HEK293T (cell line): ENCODE measurements around the gene CCDC85A.

Experiments
- ARNT ChIP-seq: fragments of 450-650 bp; IDR thresholded peaks from 2 replicates; pipeline ENCODE4 v1.6.1; 2017; ENCODE audit warnings: mild to moderate bottlenecking
- ELF4 ChIP-seq: fragments of 450-650 bp; IDR thresholded peaks from 2 replicates; pipeline ENCODE4 v1.6.1; 2017; ENCODE audit warnings: antibody characterized with exemption
- LEF1 ChIP-seq: fragments of 450-650 bp; IDR thresholded peaks from 2 replicates; pipeline ENCODE4 v1.6.1; 2017; ENCODE audit warnings: mild to moderate bottlenecking, borderline replicate concordance
- PKNOX1 ChIP-seq: fragments of 450-650 bp; IDR thresholded peaks from 2 replicates; pipeline ENCODE4 v1.6.1; 2016
- SP1 ChIP-seq: fragments of 450-650 bp; IDR thresholded peaks from 2 replicates; pipeline ENCODE4 v1.6.1; 2017
- SUZ12 ChIP-seq: fragments of 450-650 bp; IDR thresholded peaks from 2 replicates; pipeline ENCODE4 v1.6.1; 2016; ENCODE audit warnings: mild to moderate bottlenecking
- TARDBP ChIP-seq: fragments of 450-650 bp; IDR thresholded peaks from 2 replicates; pipeline ENCODE4 v1.6.1; 2016

DNA sequence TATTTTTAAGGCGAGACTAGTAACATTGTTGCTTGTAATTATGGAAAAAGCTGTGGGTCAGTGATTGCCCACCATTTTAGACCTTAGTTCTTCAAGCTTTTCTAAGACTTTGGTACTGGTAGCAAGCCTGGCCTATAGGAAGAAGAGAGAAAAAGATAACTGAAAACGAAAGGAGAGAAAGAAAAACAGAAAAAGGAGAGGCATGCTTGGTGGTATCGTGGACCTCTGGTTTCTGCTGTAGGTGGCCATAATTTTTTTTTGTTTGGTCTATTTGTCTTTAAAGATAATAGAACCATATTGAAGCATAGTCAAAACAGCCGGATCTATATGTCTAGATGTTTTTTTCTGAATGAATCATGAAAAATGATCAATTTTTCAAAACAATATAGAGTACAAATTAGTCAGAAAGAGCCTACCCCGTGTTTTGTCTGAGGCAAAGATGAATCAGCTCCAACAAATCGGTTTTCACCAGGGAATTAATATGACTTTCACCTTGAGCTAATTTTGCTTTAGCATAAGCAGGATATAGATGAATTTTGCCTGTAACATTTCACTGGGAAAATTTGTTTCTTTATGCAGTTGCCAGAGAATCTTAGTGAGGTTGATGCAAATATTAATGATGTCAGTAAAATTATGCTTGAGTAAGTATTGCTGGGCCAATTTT lies 45.7 kb downstream of the CCDC85A start:
- TF ChIP-seq TARDBP (no peak), LEF1 (no peak), SP1 (no peak), ELF4 (no peak), SUZ12 (no peak), ARNT (no peak), PKNOX1 (no peak)
